Ascending aorta (tissue), 2 donors: ENCODE measurements around the gene ELFN1. TPM values are rescaled to one million over a fixed set of nuclear protein-coding genes. Genes with fewer than 3 reads are reported as not detected.

Experiments used
- DNase-seq, 2 donors: peaks; one replicate each; pipeline ENCODE4 v3.0.0-alpha.2; 2019; ENCODE audit warnings: low spot score in 2 of 2
- H3K27ac ChIP-seq, 2 donors: fragments of 200-600 bp; sonication (generic); one replicate each; pipeline ENCODE4 v1.5.1; 2016 to 2017; ENCODE audit warnings: mild to moderate bottlenecking in 1 of 2
- H3K27me3 ChIP-seq: fragments of 200-600 bp; sonication (generic); one replicate; pipeline ENCODE4 v1.5.1; 2017
- H3K36me3 ChIP-seq, 2 donors: fragments of 200-600 bp; sonication (generic); one replicate each; pipeline ENCODE4 v1.5.1; 2016
- H3K4me1 ChIP-seq, 2 donors: fragments of 200-600 bp; sonication (generic); one replicate each; pipeline ENCODE4 v1.5.1; 2016 to 2017; ENCODE audit warnings: mild to moderate bottlenecking in 1 of 2
- H3K4me3 ChIP-seq, 2 donors: fragments of 200-600 bp; sonication (generic); one replicate each; pipeline ENCODE4 v1.5.1; 2016 to 2017; ENCODE audit warnings: mild to moderate bottlenecking in 1 of 2
- H3K9me3 ChIP-seq, 2 donors: fragments of 200-600 bp; sonication (generic); one replicate each; pipeline ENCODE4 v1.5.1; 2016
- CTCF ChIP-seq, 3 experiments: fragments of 200-600 bp in 2 of 3; fragments of 450-650 bp in 1 of 3; sonication (generic) in 2 of 3; IDR thresholded peaks; one replicate each; pipeline ENCODE4 v1.5.1; 2016 to 2019; ENCODE audit warnings: antibody characterized with exemption in 3 of 3, mild to moderate bottlenecking in 1 of 3, moderate library complexity in 1 of 3
- intact Hi-C: fragments of 100-400 bp; cut with DNase I; formaldehyde crosslinking; loops from one replicate; pipeline ENCODE4 v1.15.1; 2023
- total RNA-seq: library from RNA; depleted of rRNA; stranded (reverse); fragments of >200 nt; gene quantifications from one replicate; pipeline ENCODE4 v1.1.0, GENCODE V29; 2016

ELFN1 gene
- total RNA-seq, 1 donor from 2014 or later: 7.3 TPM

GRCh38 chr7:1675673-1676549, 5.8 kb downstream of the ELFN1 start:
- no peak for TF ChIP-seq CTCF (IDR thresholded peaks at IDR 0.05)
- H3K4me1 ChIP-seq: no peaks in the 10 kb centered on the region
- H3K27me3 ChIP-seq: peaks cover 2% of the 10 kb centered on the region
- H3K9me3 ChIP-seq: no peaks in the 10 kb centered on the region
- intact Hi-C loops: no loop called here
- no peak overlapping the region for H3K4me3 ChIP-seq
- no peak overlapping the region for H3K27ac ChIP-seq
- DNase-seq: peak in 1 of 2 donors; percentile 53
- no peaks in the 10 kb centered on the region for H3K36me3 ChIP-seq

- TF ChIP-seq CTCF (IDR thresholded peaks at IDR 0.05): no peak
- no peaks in the 10 kb centered on the region for H3K36me3 ChIP-seq
- H3K9me3 ChIP-seq: no peaks in the 10 kb centered on the region
- peak in 1 of 2 donors; percentile 39 for DNase-seq
- no peak overlapping the region for H3K4me3 ChIP-seq
- intact Hi-C loops: no loop called here
- H3K27me3 ChIP-seq: no peaks in the 10 kb centered on the region
- H3K27ac ChIP-seq: no peak overlapping the region
- H3K4me1 ChIP-seq: no peaks in the 10 kb centered on the region
Observed at GRCh38 chr7:1676550-1677078, 6.5 kb downstream of the ELFN1 start.

- intact Hi-C loops: no loop called here
- no peak overlapping the region for H3K27ac ChIP-seq
- no peak for TF ChIP-seq CTCF (IDR thresholded peaks at IDR 0.05)
- H3K4me1 ChIP-seq: no peaks in the 10 kb centered on the region
- H3K9me3 ChIP-seq: no peaks in the 10 kb centered on the region
- no peaks in the 10 kb centered on the region for H3K36me3 ChIP-seq
- peak in 1 of 2 donors; percentile 51 for DNase-seq
- no peaks in the 10 kb centered on the region for H3K27me3 ChIP-seq
- H3K4me3 ChIP-seq: no peak overlapping the region
Observed at GRCh38 chr7:1677206-1678080, 7.4 kb downstream of the ELFN1 start.

DNA sequence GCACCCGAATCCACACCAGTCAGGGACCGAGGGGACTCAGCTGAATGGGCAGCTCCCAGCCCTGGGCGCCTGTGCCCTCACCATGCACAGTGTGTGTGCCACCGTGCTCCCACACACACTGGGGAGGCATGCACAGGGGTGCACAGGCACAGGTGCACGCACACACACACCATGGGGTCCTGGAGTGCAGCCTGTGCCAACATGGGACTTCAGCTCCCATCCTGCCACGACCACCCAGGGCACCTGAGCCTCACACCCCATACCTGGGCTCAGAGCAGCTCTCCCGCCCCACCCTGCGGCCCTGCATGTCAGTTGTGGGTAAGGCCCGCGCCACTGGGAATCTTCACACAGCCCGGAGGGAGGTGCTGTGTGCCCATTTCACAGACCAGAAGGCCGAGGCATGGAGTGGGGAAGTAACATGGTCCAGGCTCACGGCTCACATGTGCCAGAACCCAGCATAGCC, 8.0 kb downstream of the ELFN1 start:
- Histone ChIP-seq H3K4me3 (no peak overlapping the region), H3K27ac (no peak overlapping the region), H3K9me3 (no peaks in the 10 kb centered on the region), H3K27me3 (no peaks in the 10 kb centered on the region), H3K4me1 (no peaks in the 10 kb centered on the region), H3K36me3 (no peaks in the 10 kb centered on the region)
- DNase-seq: peak; percentile 2 to 54
- intact Hi-C loops: no loop called here
- no peak for TF ChIP-seq CTCF (IDR thresholded peaks at IDR 0.05)

GRCh38 chr7:1678571-1679325, 8.7 kb downstream of the ELFN1 start:
- Histone ChIP-seq H3K27me3 (no peaks in the 10 kb centered on the region), H3K9me3 (peaks cover under 1 to 1% of the 10 kb centered on the region in 2 donors), H3K36me3 (no peaks in the 10 kb centered on the region), H3K4me3 (no peak overlapping the region), H3K4me1 (no peaks in the 10 kb centered on the region), H3K27ac (no peak overlapping the region)
- peak; percentile 1 to 59 for DNase-seq
- intact Hi-C loops: no loop called here
- no peak for TF ChIP-seq CTCF (IDR thresholded peaks at IDR 0.05)
